IMR-90 (cell line): Measurements from ENCODE around the gene WWC1.

ENCODE experiments used
- CTCF ChIP-seq: conservative IDR thresholded peaks from 2 replicates; pipeline ENCODE4 v1.5.1; 2012; ENCODE audit warnings: mild to moderate bottlenecking, low read depth, low read length, improper control_type of control experiment
- MAFK ChIP-seq: IDR thresholded peaks from 2 replicates; pipeline ENCODE4 v1.6.1; 2012; ENCODE audit warnings: low read depth, low read length, improper control_type of control experiment
- RAD21 ChIP-seq: IDR thresholded peaks from 2 replicates; pipeline ENCODE4 v1.6.1; 2012; ENCODE audit warnings: low read length, improper control_type of control experiment

- TF ChIP-seq CTCF (no peak), MAFK (no peak), RAD21 (no peak)
These were observed 9.1 kb downstream of the WWC1 start for GRCh38 chr5:168300326-168301182.
